Activated CD4-positive, alpha-beta T cell treated with anti-CD3 and anti-CD28 coated beads, Interleukin-2, amount 10 ng/mL, durations not matched to agents 24 days and 14 days (primary cell): ENCODE results near the gene PLLP. TPM values are rescaled to one million over a fixed set of nuclear protein-coding genes. Genes with fewer than 3 reads are reported as not detected.

Source experiments
- DNase-seq: peaks from one replicate; pipeline ENCODE4 v3.0.0; 2022
- H3K27ac Mint-ChIP-seq: one replicate; pipeline ENCODE4 v1.8.0; 2022; ENCODE audit warnings: mild to moderate bottlenecking, mixed read lengths
- H3K27me3 Mint-ChIP-seq: one replicate; pipeline ENCODE4 v1.8.0; 2022; ENCODE audit warnings: mixed read lengths
- H3K36me3 Mint-ChIP-seq: one replicate; pipeline ENCODE4 v1.8.0; 2022; ENCODE audit warnings: low read depth, mild to moderate bottlenecking, mixed read lengths
- H3K4me1 Mint-ChIP-seq: one replicate; pipeline ENCODE4 v1.8.0; 2021; ENCODE audit warnings: mixed read lengths
- H3K4me3 Mint-ChIP-seq: one replicate; pipeline ENCODE4 v1.8.0; 2022; ENCODE audit warnings: mild to moderate bottlenecking, moderate library complexity, mixed read lengths
- H3K9me3 Mint-ChIP-seq: one replicate; pipeline ENCODE4 v1.8.0; 2021; ENCODE audit warnings: mixed read lengths
- intact Hi-C: fragments of 100-400 bp; cut with micrococcal nuclease; formaldehyde crosslinking; loops from one replicate; pipeline ENCODE4 v1.15.1; 2023
- total RNA-seq: library from RNA; stranded (reverse); gene quantifications from 2 replicates; pipeline ENCODE4 v1.2.3, GENCODE V29; 2022

Gene PLLP
- not detected in 2 replicates for total RNA-seq

- Mint-ChIP-seq H3K27me3 (peaks cover 35% of the 10 kb centered on the region), H3K9me3 (no peaks in the 10 kb centered on the region), H3K36me3 (no peaks in the 10 kb centered on the region), H3K4me1 (peaks cover 21% of the 10 kb centered on the region), H3K4me3 (peak within 1 kb of the TSS; percentile 77), H3K27ac (peak within 1 kb of the TSS; percentile 63)
- DNase-seq: peak; percentile 86
- intact Hi-C loops: loop anchor here (1.0 to 10.0 kb wide), 3 partner anchors 16 to 100 kb away; partner anchors contain the start of genes ARL2BP, PSME3IP1 and RSPRY1
Measured at GRCh38 chr16:57284209-57284951, at the start of gene PLLP. TSS of gene PLLP (minus strand) at chr16:57284672. CDS start at chr16:57284540, 132 bp downstream.

DNA sequence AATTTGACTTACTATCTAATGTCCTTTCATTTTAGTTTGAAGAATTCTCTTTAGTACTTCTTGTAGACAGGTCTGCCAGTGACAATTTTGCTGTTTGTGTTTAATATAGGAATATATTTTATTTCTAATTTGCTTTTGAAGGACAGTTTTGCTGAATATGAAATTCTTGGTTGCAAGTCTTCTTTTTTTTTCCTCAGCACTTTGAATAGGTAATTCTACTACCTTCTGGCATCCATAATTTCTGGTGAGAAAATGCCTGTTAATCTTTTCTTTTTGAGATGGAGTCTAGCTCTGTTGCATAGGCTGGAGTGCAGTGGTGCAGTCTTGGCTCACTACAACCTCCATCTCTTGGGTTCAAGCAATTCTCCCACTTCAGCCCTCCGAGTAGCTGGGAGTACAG, 48.9 kb upstream of the PLLP start:
- Mint-ChIP-seq H3K4me3 (no peak overlapping the region), H3K9me3 (no peaks in the 10 kb centered on the region)
- intact Hi-C loops: no loop called here

GRCh38 chr16:57331355-57331754, 46.9 kb upstream of the PLLP start:
- Mint-ChIP-seq H3K36me3 (no peaks in the 10 kb centered on the region), H3K9me3 (no peaks in the 10 kb centered on the region), H3K4me3 (no peak overlapping the region), H3K27ac (no peak overlapping the region), H3K4me1 (peaks cover 3% of the 10 kb centered on the region), H3K27me3 (peaks cover 32% of the 10 kb centered on the region)
- DNase-seq: no peak
- intact Hi-C loops: no loop called here

More for the DNA sequence above, 48.9 kb upstream of the PLLP start:
- Mint-ChIP-seq H3K27ac (no peak overlapping the region), H3K4me1 (peaks cover 3% of the 10 kb centered on the region), H3K36me3 (no peaks in the 10 kb centered on the region), H3K27me3 (peaks cover 32% of the 10 kb centered on the region)
- DNase-seq: no peak

GRCh38 chr16:57329718-57330327, 45.4 kb upstream of the PLLP start:
- peaks cover 23% of the 10 kb centered on the region for H3K27me3 Mint-ChIP-seq
- peaks cover 3% of the 10 kb centered on the region for H3K4me1 Mint-ChIP-seq
- H3K36me3 Mint-ChIP-seq: no peaks in the 10 kb centered on the region
- no peak overlapping the region for H3K4me3 Mint-ChIP-seq
- intact Hi-C loops: no loop called here
- H3K9me3 Mint-ChIP-seq: no peaks in the 10 kb centered on the region
- no peak for DNase-seq
- H3K27ac Mint-ChIP-seq: no peak overlapping the region

DNA sequence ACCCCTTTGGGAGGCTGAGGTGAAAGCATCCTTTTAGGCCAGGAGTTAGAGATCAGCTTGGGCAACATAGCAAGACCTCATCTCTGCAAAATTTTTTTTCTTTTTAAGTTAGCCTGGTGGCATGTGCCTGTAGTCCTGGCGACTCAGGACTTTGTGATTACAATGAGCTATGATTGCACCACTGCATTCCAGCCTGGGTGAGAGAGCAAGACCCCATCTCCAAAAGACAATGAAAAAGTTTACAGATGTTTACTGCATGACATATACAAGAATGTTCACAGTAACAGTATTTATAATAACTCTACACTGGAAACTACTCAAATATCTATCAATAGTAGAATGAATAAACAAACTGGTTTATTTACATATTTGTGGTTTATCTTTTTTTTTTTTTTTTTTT, 41.0 kb upstream of the PLLP start:
- Mint-ChIP-seq H3K27ac (no peak overlapping the region), H3K27me3 (peaks cover 5% of the 10 kb centered on the region), H3K4me1 (peaks cover 3% of the 10 kb centered on the region), H3K36me3 (no peaks in the 10 kb centered on the region), H3K9me3 (no peaks in the 10 kb centered on the region), H3K4me3 (no peak overlapping the region)
- intact Hi-C loops: no loop called here
- DNase-seq: no peak

DNA sequence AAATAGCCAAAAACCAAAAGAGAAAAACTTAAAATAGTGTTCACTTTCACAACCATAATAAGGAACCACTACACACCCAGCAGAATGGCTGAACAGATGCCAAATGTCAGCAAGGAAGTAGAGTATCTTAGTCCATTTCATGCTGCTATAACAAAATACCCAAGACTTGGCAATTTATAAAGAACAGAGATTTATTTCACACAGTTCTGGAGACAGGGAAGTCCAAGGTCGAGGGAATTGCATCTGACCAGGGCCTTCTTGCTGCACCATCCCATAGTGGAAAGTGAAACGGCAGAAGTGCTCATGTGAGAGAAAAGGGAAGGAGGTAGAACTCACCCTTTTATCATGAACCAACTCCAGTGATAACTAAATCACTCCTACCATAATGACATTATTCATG, 40.3 kb upstream of the PLLP start:
- Mint-ChIP-seq H3K27ac (no peak overlapping the region), H3K9me3 (no peaks in the 10 kb centered on the region), H3K36me3 (no peaks in the 10 kb centered on the region), H3K4me3 (no peak overlapping the region), H3K27me3 (peaks cover 5% of the 10 kb centered on the region), H3K4me1 (peaks cover under 1% of the 10 kb centered on the region)
- no peak for DNase-seq
- intact Hi-C loops: no loop called here

DNA sequence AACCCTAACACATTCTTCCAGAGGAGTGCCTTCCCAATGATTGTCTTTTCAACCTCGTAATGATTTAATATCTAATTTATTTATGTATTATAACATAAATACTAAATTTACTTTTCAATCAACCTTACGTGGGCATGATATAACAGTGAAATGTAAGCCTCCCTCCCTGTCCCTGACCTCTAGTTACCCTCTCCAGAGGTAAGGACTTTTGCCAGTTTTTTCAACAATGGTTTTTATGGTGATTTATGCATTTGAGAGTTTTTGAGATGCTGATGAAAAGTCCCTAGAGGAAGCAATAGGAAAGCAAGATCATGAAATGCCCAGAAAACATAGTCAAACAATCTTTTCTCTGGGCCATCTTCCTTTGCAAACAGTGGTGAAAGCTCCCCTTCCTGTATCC, 35.2 kb upstream of the PLLP start:
- no peak for DNase-seq
- Mint-ChIP-seq H3K9me3 (no peaks in the 10 kb centered on the region), H3K27ac (no peak overlapping the region), H3K27me3 (no peaks in the 10 kb centered on the region), H3K4me1 (peaks cover 2% of the 10 kb centered on the region), H3K4me3 (no peak overlapping the region), H3K36me3 (no peaks in the 10 kb centered on the region)
- intact Hi-C loops: no loop called here

GRCh38 chr16:57318240-57318970, 33.9 kb upstream of the PLLP start:
- intact Hi-C loops: no loop called here

DNA sequence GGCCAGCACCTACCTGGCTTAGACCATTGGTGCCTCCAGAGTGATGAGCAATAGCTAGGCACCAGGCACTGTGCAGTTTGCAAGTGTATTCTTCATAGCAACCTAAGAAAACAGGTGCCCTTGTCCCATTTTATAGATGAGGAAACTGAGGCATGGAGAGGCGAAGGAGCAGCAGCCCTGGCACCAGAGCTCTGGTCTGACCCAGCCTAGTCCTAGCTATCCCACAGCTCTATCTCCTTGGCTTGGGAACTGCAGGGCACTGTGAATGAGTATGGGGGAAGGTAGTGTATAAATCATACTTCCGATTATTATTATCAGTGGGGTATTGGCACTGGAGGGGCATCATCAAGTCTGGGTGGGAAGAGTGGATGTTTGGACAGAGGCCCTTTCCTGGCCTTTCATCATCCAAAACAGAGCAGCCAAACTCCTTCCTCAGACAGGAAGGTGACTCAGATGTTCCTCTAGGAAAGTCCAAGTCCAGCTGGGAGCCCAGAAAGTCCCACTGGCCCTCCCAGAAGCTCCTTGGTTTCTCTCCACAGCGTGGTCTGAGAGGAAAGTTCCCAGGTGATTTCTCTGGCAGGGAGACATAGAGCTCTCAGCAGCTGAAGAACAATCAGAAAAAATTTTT, 32.0 kb upstream of the PLLP start:
- Mint-ChIP-seq H3K4me3 (no peak overlapping the region), H3K27ac (no peak overlapping the region), H3K36me3 (no peaks in the 10 kb centered on the region), H3K9me3 (no peaks in the 10 kb centered on the region), H3K27me3 (no peaks in the 10 kb centered on the region), H3K4me1 (peaks cover 14% of the 10 kb centered on the region)
- no peak for DNase-seq
- intact Hi-C loops: no loop called here

More at GRCh38 chr16:57318240-57318970, 33.9 kb upstream of the PLLP start:
- Mint-ChIP-seq H3K9me3 (no peaks in the 10 kb centered on the region), H3K4me3 (no peak overlapping the region), H3K27me3 (no peaks in the 10 kb centered on the region), H3K36me3 (no peaks in the 10 kb centered on the region), H3K4me1 (peaks cover 11% of the 10 kb centered on the region), H3K27ac (no peak overlapping the region)
- DNase-seq: no peak

- Mint-ChIP-seq H3K4me1 (peaks cover 14% of the 10 kb centered on the region), H3K4me3 (no peak overlapping the region), H3K9me3 (no peaks in the 10 kb centered on the region), H3K27me3 (no peaks in the 10 kb centered on the region), H3K27ac (no peak overlapping the region), H3K36me3 (no peaks in the 10 kb centered on the region)
- DNase-seq: no peak
- intact Hi-C loops: no loop called here
Measured at GRCh38 chr16:57315416-57315815, 30.9 kb upstream of the PLLP start.

DNA sequence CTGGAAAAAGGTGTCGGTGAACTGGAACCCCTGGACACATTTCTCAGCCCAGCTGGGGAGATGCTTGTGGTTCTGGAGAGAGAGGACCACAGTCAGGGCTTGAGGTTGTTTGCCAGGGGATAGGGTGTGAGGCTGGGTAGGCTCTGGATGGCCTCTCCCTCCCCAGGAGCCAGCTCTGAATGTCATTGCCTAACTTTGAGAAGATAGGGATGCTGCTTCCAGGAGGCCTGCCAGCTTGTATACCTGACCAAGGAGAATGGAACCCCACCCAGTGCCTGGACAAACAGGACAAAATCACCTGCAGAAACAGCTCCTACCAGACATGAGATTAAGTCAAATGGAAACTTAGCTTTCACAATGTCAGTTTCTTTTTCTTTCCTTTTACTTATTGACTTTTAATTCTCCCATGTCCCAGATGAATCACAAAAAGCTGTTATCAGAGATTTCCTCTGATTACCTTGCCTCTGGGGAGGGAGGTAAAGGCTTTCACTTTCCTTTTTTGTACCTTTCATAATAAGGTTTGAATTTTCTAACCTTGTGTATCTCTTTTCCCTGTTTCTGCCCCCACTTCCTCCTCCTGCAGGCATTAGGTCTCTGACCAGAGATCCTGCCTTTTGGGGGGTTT, 29.8 kb upstream of the PLLP start:
- Mint-ChIP-seq H3K27ac (peak overlapping the region; percentile 27), H3K27me3 (peaks cover 2% of the 10 kb centered on the region), H3K4me1 (peaks cover 16% of the 10 kb centered on the region), H3K4me3 (no peak overlapping the region), H3K9me3 (no peaks in the 10 kb centered on the region), H3K36me3 (no peaks in the 10 kb centered on the region)
- intact Hi-C loops: loop anchor here (1.0 kb wide), 1 partner anchor 25 kb away; no protein-coding TSS in a partner anchor
- DNase-seq: peak; percentile 63

GRCh38 chr16:57313509-57313908, 29.0 kb upstream of the PLLP start:
- peaks cover 16% of the 10 kb centered on the region for H3K4me1 Mint-ChIP-seq
- intact Hi-C loops: no loop called here
- no peaks in the 10 kb centered on the region for H3K36me3 Mint-ChIP-seq
- no peak overlapping the region for H3K4me3 Mint-ChIP-seq
- no peak for DNase-seq
- H3K9me3 Mint-ChIP-seq: no peaks in the 10 kb centered on the region
- no peak overlapping the region for H3K27ac Mint-ChIP-seq
- H3K27me3 Mint-ChIP-seq: peaks cover 2% of the 10 kb centered on the region

DNA sequence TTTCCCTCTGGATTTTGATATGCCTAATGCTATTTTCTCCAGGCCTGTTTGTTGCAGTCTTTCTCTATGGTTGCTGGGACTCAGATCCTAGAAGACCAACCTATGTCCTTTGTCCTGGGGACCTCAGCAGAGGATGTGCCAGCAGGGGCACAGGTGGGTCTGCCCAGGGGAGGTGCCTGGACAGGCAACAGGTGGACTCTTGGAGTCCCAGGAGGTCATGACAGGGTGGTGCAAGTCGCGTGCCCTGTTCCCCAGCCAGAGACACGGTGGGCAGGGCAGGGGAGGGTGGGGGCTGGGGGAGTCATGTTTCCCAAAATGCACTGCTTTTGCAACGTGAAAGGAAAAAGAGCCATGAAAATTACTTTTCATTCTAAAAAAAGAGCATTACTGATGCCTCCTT, 26.3 kb upstream of the PLLP start:
- no peak overlapping the region for H3K4me3 Mint-ChIP-seq
- H3K27me3 Mint-ChIP-seq: peaks cover 6% of the 10 kb centered on the region
- DNase-seq: no peak
- H3K27ac Mint-ChIP-seq: no peak overlapping the region
- H3K36me3 Mint-ChIP-seq: no peaks in the 10 kb centered on the region
- H3K4me1 Mint-ChIP-seq: peaks cover 16% of the 10 kb centered on the region
- intact Hi-C loops: no loop called here
- H3K9me3 Mint-ChIP-seq: no peaks in the 10 kb centered on the region
